Measurements from ENCODE around the gene APOO. TPM values are rescaled to one million over a fixed set of nuclear protein-coding genes. Genes with fewer than 3 reads are reported as not detected.

APOO gene
- total RNA-seq, 1 experiment from 2014 or later, result 95.3 TPM

- H2BK120ac ChIP-seq (ENCODE audit: low read depth, low read length, poor library complexity, severe bottlenecking), result no peak overlapping the region
- peaks cover 8 to 24% (median 24%) of the 10 kb centered on the region in 3 experiments; a peak in 6 of 7 replicates for H3K36me3 Mint-ChIP-seq (ENCODE audit: insufficient read depth in 1 of 3, low read depth in 3 of 3)
- TF ChIP-seq CTCF (conservative IDR thresholded peaks at IDR 0.05), result no peak
- no peaks in the 10 kb centered on the region for H3K79me2 ChIP-seq (ENCODE audit: insufficient read depth, low read length)
- H3K4me1 Mint-ChIP-seq, result peaks cover 22 to 26% of the 10 kb centered on the region in 2 experiments
- no peak overlapping the region for H2AFZ ChIP-seq (ENCODE audit: low read length)
- H3K9me3 ChIP-seq (ENCODE audit: control insufficient read depth, low read depth, low read length), result no peaks in the 10 kb centered on the region
- H3K4ac ChIP-seq (ENCODE audit: low read depth, low read length), result no peak overlapping the region
- no peak overlapping the region for H3K14ac ChIP-seq (ENCODE audit: insufficient read depth, low read length)
- H3T11ph ChIP-seq (ENCODE audit: low read length), result no peak overlapping the region
- no peaks in the 10 kb centered on the region for H4K20me1 ChIP-seq (ENCODE audit: control insufficient read depth, insufficient read depth, insufficient read length)
- no peak overlapping the region for H3K23ac ChIP-seq (ENCODE audit: insufficient read length, low read depth, low read length)
- H3K79me1 ChIP-seq (ENCODE audit: insufficient read depth, low read depth, low read length, poor library complexity, severe bottlenecking), result no peaks in the 10 kb centered on the region
- H2BK12ac ChIP-seq (ENCODE audit: insufficient read length, low read depth, low read length), result no peak overlapping the region
- no peak overlapping the region for H3K9ac ChIP-seq (ENCODE audit: extremely low read depth, insufficient read length, low read length)
- H2BK20ac ChIP-seq (ENCODE audit: low read depth, low read length, poor library complexity, severe bottlenecking), result no peak overlapping the region
- H2AK5ac ChIP-seq (ENCODE audit: insufficient read length, low read length), result no peak overlapping the region
- H3K18ac ChIP-seq (ENCODE audit: insufficient read length, low read depth, low read length), result no peak overlapping the region
- no peak for DNase-seq
- no peak overlapping the region for H2BK15ac ChIP-seq (ENCODE audit: low read depth, low read length)
- no peak overlapping the region for H3K27ac Mint-ChIP-seq
- H2BK5ac ChIP-seq (ENCODE audit: insufficient read length, low read length), result no peak overlapping the region
- H4K91ac ChIP-seq (ENCODE audit: insufficient read length, low read depth, low read length), result no peak overlapping the region
- H3K4me3 Mint-ChIP-seq, result no peak overlapping the region
- H3K27ac ChIP-seq (ENCODE audit: insufficient read length, low read depth, low read length), result no peak overlapping the region
- peaks cover 3% of the 10 kb centered on the region for H3K23me2 ChIP-seq (ENCODE audit: insufficient read length, low read depth, low read length, poor library complexity, severe bottlenecking)
- no peaks in the 10 kb centered on the region for H3K27me3 ChIP-seq (ENCODE audit: insufficient read depth, low read length)
- no peak overlapping the region for H4K8ac ChIP-seq (replicated peaks; ENCODE audit: insufficient read length, low read depth, low read length)
- H3K56ac ChIP-seq (ENCODE audit: insufficient read length, low read depth, low read length), result no peak overlapping the region
- no CpG with 5 or more reads among the region's 11 CpGs for WGBS (ENCODE audit: extremely low coverage, insufficient read length, low lambda C conversion rate)
- H4K5ac ChIP-seq (ENCODE audit: insufficient read length, low read depth, low read length), result no peak overlapping the region
- no peaks in the 10 kb centered on the region for H3K27me3 Mint-ChIP-seq (ENCODE audit: low read depth)
- H3K4me1 ChIP-seq (ENCODE audit: insufficient read depth, low read length), result no peaks in the 10 kb centered on the region
- no peak overlapping the region for H3K4me2 ChIP-seq (ENCODE audit: insufficient read depth, insufficient read length, low read length)
- H3K9me3 Mint-ChIP-seq, result no peaks in the 10 kb centered on the region
Observed at GRCh38 chrX:23786268-23786815, 121.4 kb downstream of the APOO start.

Measured in H9 (cell line).